Mucosa of descending colon (tissue), 3 donors: Measurements from ENCODE around the gene LRRC8B. TPM values are rescaled to one million over a fixed set of nuclear protein-coding genes. Genes with fewer than 3 reads are reported as not detected.
"Not testable (repeated sequence)": the region's sequence is repeated elsewhere in the genome, so short reads cannot be mapped to it uniquely, and the experiment has no call there.

Experiments
- ATAC-seq: fragments of 200-7000 bp; cut with Tn5 transposase; one replicate; pipeline ENCODE4 v1.9.1; 2020; ENCODE audit warnings: mild to moderate bottlenecking, moderate library complexity
- DNase-seq, 3 donors: peaks; one replicate each; pipeline ENCODE4 v3.0.0-alpha.2; 2020
- H3K36me3 ChIP-seq: fragments of 200-600 bp; one replicate; pipeline ENCODE4 v1.8.0; 2021; ENCODE audit warnings: low read depth, mild to moderate bottlenecking
- H3K4me1 ChIP-seq: fragments of 200-600 bp; one replicate; pipeline ENCODE4 v1.8.0; 2021; ENCODE audit warnings: low read depth, mild to moderate bottlenecking
- H3K4me3 ChIP-seq: fragments of 200-600 bp; one replicate; pipeline ENCODE4 v1.8.0; 2021; ENCODE audit warnings: mild to moderate bottlenecking
- H3K9me3 ChIP-seq: fragments of 200-600 bp; one replicate; pipeline ENCODE4 v1.8.0; 2021; ENCODE audit warnings: mild to moderate bottlenecking
- CTCF ChIP-seq: fragments of 200-600 bp; IDR thresholded peaks from one replicate; pipeline ENCODE4 v1.8.0; 2022; ENCODE audit warnings: antibody characterized with exemption, mild to moderate bottlenecking
- intact Hi-C, 2 donors: fragments of 100-400 bp; cut with DNase I in 1 of 2; cut with micrococcal nuclease in 1 of 2; formaldehyde crosslinking; loops; one replicate each; pipeline versions ENCODE4 v1.11.0 to v1.11.1; 2022; cut with DNase I, micrococcal nuclease
- total RNA-seq, 3 donors: library from RNA; stranded (reverse); fragmentation: NEBNext Ultra II Directional in 2 of 3; extraction: Animal tissue kit (Norgen Biotek cat#: 25700) in 2 of 3; gene quantifications; one replicate each; pipeline versions ENCODE4 v1.2.1 to v1.2.4, GENCODE V29; 2021 to 2023
- donor health status: DM: no; HTN: no; CAD: no; lungs with moderate emphysema.
- donor health status: DM: no; HTN: no; CAD: no.
- donor health status: DM: no; HTN: yes; CAD: no.

LRRC8B gene
- total RNA-seq, 3 donors from 2014 or later: 11.2 to 16.1 (median 11.6) TPM

DNA sequence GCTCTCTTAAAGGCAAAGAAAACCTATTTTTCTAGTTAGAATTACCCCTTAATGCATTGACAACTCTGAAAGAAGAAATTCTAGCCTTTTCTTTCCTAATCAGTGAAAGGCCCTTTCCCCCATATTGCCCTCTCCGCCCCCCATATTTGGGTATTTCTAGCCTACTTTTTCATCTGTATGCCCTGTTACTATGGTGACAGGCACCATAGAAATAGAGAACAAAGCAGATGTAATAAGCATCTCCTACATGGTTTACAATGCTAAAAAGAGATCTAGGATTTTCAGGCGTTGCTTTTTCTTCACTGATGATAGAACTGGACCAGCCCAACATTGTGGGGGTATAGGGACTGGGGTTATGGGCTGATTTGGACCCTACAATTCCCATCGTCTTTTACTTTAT lies 14.5 kb downstream of the LRRC8B start:
- no peaks in the 10 kb centered on the region for H3K9me3 ChIP-seq

DNA sequence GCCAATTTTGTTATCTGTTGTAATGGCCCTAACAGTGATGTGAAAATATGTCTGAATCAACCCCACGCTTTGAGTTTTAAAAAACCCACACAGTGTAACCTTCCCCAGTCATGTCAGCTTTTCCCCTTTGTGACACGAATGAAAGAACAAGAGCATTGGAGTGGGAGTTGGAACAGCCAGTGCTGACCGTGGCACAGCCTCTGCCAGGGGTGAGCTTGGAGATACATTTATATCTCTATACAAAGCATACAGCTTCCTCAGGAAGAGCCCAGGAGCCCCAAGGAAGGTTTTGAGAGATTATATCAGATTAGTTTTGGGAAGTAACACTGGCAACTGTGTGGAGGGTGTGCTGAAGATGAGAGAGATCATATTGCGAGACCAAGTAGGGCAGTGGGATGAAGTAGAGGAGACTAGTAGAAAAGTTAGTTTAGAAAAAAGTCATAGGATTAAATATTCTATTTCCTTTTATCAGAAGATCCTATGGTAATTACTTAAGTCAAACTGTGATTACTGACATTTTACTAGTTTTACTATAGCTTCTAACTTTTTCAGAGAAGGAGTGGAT lies 15.9 kb downstream of the LRRC8B start:
- intact Hi-C loops: no loop called here
- no peaks in the 10 kb centered on the region for H3K4me1 ChIP-seq
- no peak for ATAC-seq
- no peaks in the 10 kb centered on the region for H3K9me3 ChIP-seq
- DNase-seq: no peak
- H3K36me3 ChIP-seq: no peaks in the 10 kb centered on the region
- no peak for TF ChIP-seq CTCF
- no peak overlapping the region for H3K4me3 ChIP-seq

More for the DNA sequence above, 14.5 kb downstream of the LRRC8B start:
- Histone ChIP-seq H3K4me3 (no peak overlapping the region), H3K36me3 (no peaks in the 10 kb centered on the region), H3K4me1 (no peaks in the 10 kb centered on the region)
- no peak for ATAC-seq
- DNase-seq: no peak
- TF ChIP-seq CTCF: no peak
- intact Hi-C loops: no loop called here

- no peak for TF ChIP-seq CTCF
- ATAC-seq (no peak), DNase-seq (no peak)
- H3K9me3 ChIP-seq: no peaks in the 10 kb centered on the region
- intact Hi-C loops: no loop called here
- no peak overlapping the region for H3K4me3 ChIP-seq
- no peaks in the 10 kb centered on the region for H3K4me1 ChIP-seq
- H3K36me3 ChIP-seq: no peaks in the 10 kb centered on the region
Measured at GRCh38 chr1:89542345-89542744, 17.7 kb downstream of the LRRC8B start.

DNA sequence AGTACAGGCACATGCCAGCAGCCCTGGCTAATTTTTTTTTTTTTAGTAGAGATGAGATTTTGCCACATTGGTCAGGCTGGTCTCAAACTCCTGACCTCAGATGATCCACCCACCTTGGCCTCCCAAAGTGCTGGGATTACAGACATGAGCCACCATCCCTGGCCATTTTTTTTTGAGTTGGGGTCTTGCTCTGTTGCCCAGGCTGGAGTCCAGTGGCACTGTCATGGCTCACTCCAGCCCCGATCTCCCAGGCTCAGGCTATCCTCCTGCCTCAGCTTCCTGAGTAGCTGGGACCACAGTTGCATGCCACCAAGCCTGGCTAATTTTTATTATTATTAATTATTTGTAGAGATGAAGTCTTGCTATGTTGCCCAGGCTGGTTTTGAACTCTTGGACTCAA lies 19.0 kb downstream of the LRRC8B start:
- H3K36me3 ChIP-seq, H3K4me1 ChIP-seq, ATAC-seq, H3K9me3 ChIP-seq, intact Hi-C loops, DNase-seq, H3K4me3 ChIP-seq: not testable (repeated sequence)

- no peaks in the 10 kb centered on the region for H3K9me3 ChIP-seq
- no peaks in the 10 kb centered on the region for H3K36me3 ChIP-seq
- TF ChIP-seq CTCF: no peak
- H3K4me3 ChIP-seq: no peak overlapping the region
- ATAC-seq (peak; percentile 9), DNase-seq (no peak)
- intact Hi-C loops: no loop called here
- H3K4me1 ChIP-seq: no peaks in the 10 kb centered on the region
Measured at GRCh38 chr1:89545264-89546038, 20.8 kb downstream of the LRRC8B start.

DNA sequence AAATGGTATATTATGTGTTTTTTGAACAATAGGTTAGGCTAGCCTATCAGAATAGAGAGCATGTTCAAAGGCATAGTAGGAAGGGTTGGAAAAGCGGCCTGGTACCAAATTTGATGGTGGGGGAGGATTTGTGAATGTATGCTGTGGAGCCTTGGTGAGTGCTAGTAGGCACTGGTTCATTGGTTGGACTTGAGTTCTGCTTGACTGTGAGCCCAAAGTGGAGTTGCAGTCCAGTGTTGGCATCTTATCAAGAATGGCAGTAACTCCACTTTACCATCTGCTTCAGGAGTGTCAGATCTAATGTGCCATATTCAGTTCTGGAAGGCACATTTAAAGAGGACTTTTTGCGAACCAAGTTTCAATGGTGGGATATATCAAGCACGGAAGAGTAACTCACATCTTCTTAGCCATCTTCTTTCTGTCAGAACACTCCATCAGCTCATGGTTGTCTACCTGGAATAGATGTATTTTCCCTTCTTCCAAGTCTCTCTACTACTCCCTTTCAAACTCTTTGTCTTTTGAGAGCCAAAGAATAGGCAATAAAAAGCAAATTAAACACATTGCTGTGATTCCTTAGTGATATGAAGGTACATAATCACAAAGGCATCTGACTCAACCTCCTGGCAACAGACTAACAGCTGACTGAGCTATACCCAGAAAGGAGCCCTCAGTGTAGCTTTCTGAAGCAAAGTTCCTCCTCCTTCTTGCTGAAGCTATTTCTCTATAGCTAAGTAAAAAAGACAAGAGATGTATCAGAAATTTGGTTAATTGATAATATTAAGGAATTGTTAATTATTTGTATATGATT lies 21.7 kb downstream of the LRRC8B start:
- Histone ChIP-seq H3K4me3 (no peak overlapping the region), H3K4me1 (no peaks in the 10 kb centered on the region), H3K9me3 (no peaks in the 10 kb centered on the region), H3K36me3 (no peaks in the 10 kb centered on the region)
- peak; percentile 62 for ATAC-seq
- no peak for TF ChIP-seq CTCF
- intact Hi-C loops: no loop called here
- DNase-seq: no peak
